ENCODE measurements around the gene GATA1. TPM values are rescaled to one million over a fixed set of nuclear protein-coding genes. Genes with fewer than 3 reads are reported as not detected.

GATA1 gene
- total RNA-seq, 1 donor from 2014 or later = not detected

GRCh38 chrX:48791063-48791820 is 4.9 kb downstream of the GATA1 start:
- no peak overlapping the region for H3K4me2 ChIP-seq (ENCODE audit: low read length)
- peaks cover 10% of the 10 kb centered on the region for H3K4me1 Mint-ChIP-seq (ENCODE audit: low read depth, unreplicated experiment)
- H4K20me1 ChIP-seq (ENCODE audit: insufficient read depth, low read length) = no peaks in the 10 kb centered on the region
- H3K9ac ChIP-seq (ENCODE audit: low read length) = no peak overlapping the region
- no peak overlapping the region for H3K4me3 Mint-ChIP-seq (ENCODE audit: unreplicated experiment)
- no peak overlapping the region for H3K27ac ChIP-seq (ENCODE audit: low read depth, low read length)
- H3K9me3 Mint-ChIP-seq (ENCODE audit: unreplicated experiment) = no peaks in the 10 kb centered on the region
- H3K36me3 Mint-ChIP-seq (ENCODE audit: low read depth, unreplicated experiment) = no peaks in the 10 kb centered on the region
- H3K27me3 ChIP-seq (ENCODE audit: insufficient read depth, low read length) = peaks cover 3% of the 10 kb centered on the region
- no peaks in the 10 kb centered on the region for H3K9me3 ChIP-seq (ENCODE audit: insufficient read depth, low read depth, low read length)
- H3K27me3 Mint-ChIP-seq (ENCODE audit: low read depth, unreplicated experiment) = peaks cover 23% of the 10 kb centered on the region
- TF ChIP-seq CTCF (IDR thresholded peaks at IDR 0.05; ENCODE audit: insufficient read depth, low read depth, low read length) (no peak), EZH2 (IDR thresholded peaks at IDR 0.05; ENCODE audit: insufficient read depth, low read length) (no peak)
- no peak for DNase-seq (ENCODE audit: low read depth)
- H2AFZ ChIP-seq (ENCODE audit: low read depth, low read length) = no peak overlapping the region
- H3K4me3 ChIP-seq (ENCODE audit: insufficient read depth, low read depth, low read length) = no peak overlapping the region
- peaks cover 9% of the 10 kb centered on the region for H3K4me1 ChIP-seq (ENCODE audit: insufficient read depth, low read length)
- no peak for FAIRE-seq
- no peaks in the 10 kb centered on the region for H3K36me3 ChIP-seq (ENCODE audit: insufficient read depth, low read length)
- H3K79me2 ChIP-seq (ENCODE audit: insufficient read depth, low read length) = no peaks in the 10 kb centered on the region
- H3K27ac Mint-ChIP-seq (ENCODE audit: unreplicated experiment) = no peak overlapping the region

- Histone ChIP-seq H3K9me3 (ENCODE audit: insufficient read depth, low read depth, low read length) (no peaks in the 10 kb centered on the region), H3K36me3 (ENCODE audit: insufficient read depth, low read length) (no peaks in the 10 kb centered on the region), H2AFZ (ENCODE audit: low read depth, low read length) (no peak overlapping the region), H3K9ac (ENCODE audit: low read length) (no peak overlapping the region), H3K79me2 (ENCODE audit: insufficient read depth, low read length) (no peaks in the 10 kb centered on the region), H3K4me1 (ENCODE audit: insufficient read depth, low read length) (peaks cover 9% of the 10 kb centered on the region), H3K4me2 (ENCODE audit: low read length) (no peak overlapping the region), H4K20me1 (ENCODE audit: insufficient read depth, low read length) (no peaks in the 10 kb centered on the region), H3K27me3 (ENCODE audit: insufficient read depth, low read length) (no peaks in the 10 kb centered on the region), H3K27ac (ENCODE audit: low read depth, low read length) (no peak overlapping the region), H3K4me3 (ENCODE audit: insufficient read depth, low read depth, low read length) (no peak overlapping the region)
- no peaks in the 10 kb centered on the region for H3K9me3 Mint-ChIP-seq (ENCODE audit: unreplicated experiment)
- TF ChIP-seq CTCF (IDR thresholded peaks at IDR 0.05; ENCODE audit: insufficient read depth, low read depth, low read length) = no peak
- TF ChIP-seq EZH2 (IDR thresholded peaks at IDR 0.05; ENCODE audit: insufficient read depth, low read length) = no peak
- H3K4me1 Mint-ChIP-seq (ENCODE audit: low read depth, unreplicated experiment) = peaks cover 10% of the 10 kb centered on the region
- FAIRE-seq (no peak), DNase-seq (ENCODE audit: low read depth) (no peak)
- H3K36me3 Mint-ChIP-seq (ENCODE audit: low read depth, unreplicated experiment) = no peaks in the 10 kb centered on the region
- H3K27me3 Mint-ChIP-seq (ENCODE audit: low read depth, unreplicated experiment) = peaks cover 18% of the 10 kb centered on the region
- H3K27ac Mint-ChIP-seq (ENCODE audit: unreplicated experiment) = no peak overlapping the region
- H3K4me3 Mint-ChIP-seq (ENCODE audit: unreplicated experiment) = no peak overlapping the region
Observed at GRCh38 chrX:48792219-48792618, 5.8 kb downstream of the GATA1 start.

GRCh38 chrX:48793935-48794334 is 7.5 kb downstream of the GATA1 start:
- H3K36me3 ChIP-seq (ENCODE audit: insufficient read depth, low read length) = no peaks in the 10 kb centered on the region
- H3K9ac ChIP-seq (ENCODE audit: low read length) = no peak overlapping the region
- H3K27me3 ChIP-seq (ENCODE audit: insufficient read depth, low read length) = no peaks in the 10 kb centered on the region
- H2AFZ ChIP-seq (ENCODE audit: low read depth, low read length) = no peak overlapping the region
- H4K20me1 ChIP-seq (ENCODE audit: insufficient read depth, low read length) = no peaks in the 10 kb centered on the region
- no peaks in the 10 kb centered on the region for H3K79me2 ChIP-seq (ENCODE audit: insufficient read depth, low read length)
- TF ChIP-seq EZH2 (IDR thresholded peaks at IDR 0.05; ENCODE audit: insufficient read depth, low read length) = no peak
- no peak for TF ChIP-seq CTCF (IDR thresholded peaks at IDR 0.05; ENCODE audit: insufficient read depth, low read depth, low read length)
- Mint-ChIP-seq H3K36me3 (ENCODE audit: low read depth, unreplicated experiment) (no peaks in the 10 kb centered on the region), H3K4me1 (ENCODE audit: low read depth, unreplicated experiment) (peaks cover 10% of the 10 kb centered on the region), H3K27ac (ENCODE audit: unreplicated experiment) (peak overlapping the region; percentile 77), H3K27me3 (ENCODE audit: low read depth, unreplicated experiment) (peaks cover 4% of the 10 kb centered on the region), H3K4me3 (ENCODE audit: unreplicated experiment) (no peak overlapping the region), H3K9me3 (ENCODE audit: unreplicated experiment) (no peaks in the 10 kb centered on the region)
- no peak overlapping the region for H3K4me2 ChIP-seq (ENCODE audit: low read length)
- DNase-seq (ENCODE audit: low read depth) (no peak), FAIRE-seq (no peak)
- H3K4me3 ChIP-seq (ENCODE audit: insufficient read depth, low read depth, low read length) = no peak overlapping the region
- H3K4me1 ChIP-seq (ENCODE audit: insufficient read depth, low read length) = peaks cover 9% of the 10 kb centered on the region
- H3K27ac ChIP-seq (ENCODE audit: low read depth, low read length) = no peak overlapping the region
- H3K9me3 ChIP-seq (ENCODE audit: insufficient read depth, low read depth, low read length) = no peaks in the 10 kb centered on the region
